ENCODE data around the gene ESAM. TPM values are rescaled to one million over a fixed set of nuclear protein-coding genes. Genes with fewer than 3 reads are reported as not detected.

Gene ESAM
- polyA plus RNA-seq, 1 donor from 2014 or later, result 0.77 TPM

DNA sequence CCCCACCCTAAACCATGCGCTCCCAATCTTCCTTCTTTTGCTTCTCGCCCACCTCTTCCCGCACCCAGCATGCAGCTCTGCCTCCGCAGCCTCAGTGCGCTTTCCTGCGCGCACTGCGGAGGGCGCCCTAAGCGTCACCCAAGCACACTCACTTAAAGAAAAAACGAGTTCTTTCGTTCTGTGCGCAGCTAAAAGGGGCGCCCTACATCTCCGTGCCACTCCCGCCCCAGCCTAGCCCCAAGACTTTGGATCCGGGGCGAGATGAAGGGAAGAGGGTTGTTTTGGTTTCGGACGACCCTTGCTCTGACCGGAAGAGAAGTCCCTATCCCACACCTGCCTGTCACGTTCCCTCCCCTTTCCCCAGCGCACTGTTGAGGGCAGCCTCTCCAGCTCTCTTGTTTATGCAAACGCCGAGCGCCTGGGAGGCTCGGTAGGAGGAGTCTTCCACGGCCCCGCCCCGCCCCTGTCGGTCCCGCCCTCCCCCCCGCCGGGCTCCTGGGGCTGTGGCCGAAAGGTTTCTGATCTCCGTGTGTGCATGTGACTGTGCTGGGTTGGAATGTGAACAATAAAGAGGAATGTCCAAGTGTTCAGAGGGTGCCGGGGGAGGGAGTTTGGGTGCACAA, 15.4 kb downstream of the ESAM start:
- Histone ChIP-seq H4K20me1 (ENCODE audit: insufficient read depth) (no peaks in the 10 kb centered on the region), H3K9me3 (ENCODE audit: low read length) (no peaks in the 10 kb centered on the region), H3K4me2 (ENCODE audit: low read length) (no peak overlapping the region), H3K9me2 (ENCODE audit: insufficient read depth, low read length) (no peaks in the 10 kb centered on the region), H3K36me3 (ENCODE audit: insufficient read depth, low read length) (no peaks in the 10 kb centered on the region), H3F3A (ENCODE audit: insufficient read depth, low read length, poor library complexity, severe bottlenecking) (no peaks in the 10 kb centered on the region), H3K79me2 (replicated peaks; ENCODE audit: insufficient read depth, low read length) (no peaks in the 10 kb centered on the region), H3K4me3 (ENCODE audit: low read length) (peak overlapping the region; percentile 61), H2AFZ (ENCODE audit: low read depth, low read length) (no peak overlapping the region), H3K9ac (ENCODE audit: low read length) (no peak overlapping the region), H3K27ac (ENCODE audit: low read length) (no peak overlapping the region), H3K27me3 (ENCODE audit: insufficient read depth, low read depth, low read length) (peaks cover 100% of the 10 kb centered on the region)
- TF ChIP-seq POLR2AphosphoS5 (IDR thresholded peaks at IDR 0.05), result no peak
- TF ChIP-seq, protein P1, sequence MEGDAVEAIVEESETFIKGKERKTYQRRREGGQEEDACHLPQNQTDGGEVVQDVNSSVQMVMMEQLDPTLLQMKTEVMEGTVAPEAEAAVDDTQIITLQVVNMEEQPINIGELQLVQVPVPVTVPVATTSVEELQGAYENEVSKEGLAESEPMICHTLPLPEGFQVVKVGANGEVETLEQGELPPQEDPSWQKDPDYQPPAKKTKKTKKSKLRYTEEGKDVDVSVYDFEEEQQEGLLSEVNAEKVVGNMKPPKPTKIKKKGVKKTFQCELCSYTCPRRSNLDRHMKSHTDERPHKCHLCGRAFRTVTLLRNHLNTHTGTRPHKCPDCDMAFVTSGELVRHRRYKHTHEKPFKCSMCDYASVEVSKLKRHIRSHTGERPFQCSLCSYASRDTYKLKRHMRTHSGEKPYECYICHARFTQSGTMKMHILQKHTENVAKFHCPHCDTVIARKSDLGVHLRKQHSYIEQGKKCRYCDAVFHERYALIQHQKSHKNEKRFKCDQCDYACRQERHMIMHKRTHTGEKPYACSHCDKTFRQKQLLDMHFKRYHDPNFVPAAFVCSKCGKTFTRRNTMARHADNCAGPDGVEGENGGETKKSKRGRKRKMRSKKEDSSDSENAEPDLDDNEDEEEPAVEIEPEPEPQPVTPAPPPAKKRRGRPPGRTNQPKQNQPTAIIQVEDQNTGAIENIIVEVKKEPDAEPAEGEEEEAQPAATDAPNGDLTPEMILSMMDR (IDR thresholded peaks at IDR 0.05; ENCODE audit: poor library complexity, severe bottlenecking), result peak; percentile 65

DNA sequence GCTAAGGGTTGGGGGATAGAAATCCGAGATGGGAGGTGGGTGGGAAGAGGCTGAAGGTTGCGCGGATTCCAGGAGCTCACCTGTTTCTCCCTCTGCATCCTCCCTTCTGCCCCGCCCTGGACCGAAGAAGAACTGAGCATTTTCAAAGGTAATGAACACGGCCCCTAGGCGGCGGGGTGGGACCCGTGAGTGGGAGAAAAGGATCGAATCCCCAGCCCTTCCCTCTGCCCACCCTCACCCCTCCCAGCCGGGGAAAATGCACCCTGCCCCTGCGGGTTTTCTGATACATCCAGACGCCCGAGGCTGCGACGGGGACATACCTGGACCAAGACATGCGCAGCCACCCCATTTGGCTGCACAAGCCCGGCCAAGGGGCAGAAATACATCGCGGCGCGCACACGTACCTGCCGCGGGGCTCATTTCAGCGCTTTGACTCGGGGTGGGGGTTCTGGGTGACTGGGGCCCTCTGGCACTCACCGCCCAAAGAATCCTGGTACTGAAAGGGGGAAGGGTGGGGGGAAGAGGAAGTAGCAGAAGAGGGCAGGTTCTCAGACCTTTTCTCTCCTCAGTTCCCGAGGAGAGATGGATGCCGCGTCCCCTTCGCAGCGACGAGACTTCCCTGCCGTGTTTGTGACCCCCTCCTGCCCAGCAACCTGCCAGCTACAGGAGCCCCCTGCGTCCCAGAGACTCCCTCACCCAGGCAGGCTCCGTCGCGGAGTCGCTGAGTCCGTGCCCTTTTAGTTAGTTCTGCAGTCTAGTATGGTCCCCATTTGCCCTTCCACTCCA, 16.1 kb downstream of the ESAM start:
- no peaks in the 10 kb centered on the region for H3K9me2 ChIP-seq (ENCODE audit: insufficient read depth, low read length)
- H4K20me1 ChIP-seq (ENCODE audit: insufficient read depth), result no peaks in the 10 kb centered on the region
- H3K4me2 ChIP-seq (ENCODE audit: low read length), result no peak overlapping the region
- H3K9ac ChIP-seq (ENCODE audit: low read length), result peak overlapping the region; percentile 24
- peak overlapping the region; percentile 61 for H3K4me3 ChIP-seq (ENCODE audit: low read length)
- H3K79me2 ChIP-seq (replicated peaks; ENCODE audit: insufficient read depth, low read length), result no peaks in the 10 kb centered on the region
- TF ChIP-seq, protein P1 (IDR thresholded peaks at IDR 0.05; ENCODE audit: poor library complexity, severe bottlenecking), result peak; percentile 25
- TF ChIP-seq SMC3 (conservative IDR thresholded peaks at IDR 0.05; ENCODE audit: poor library complexity), result no peak
- no peak for TF ChIP-seq TAF1 (IDR thresholded peaks at IDR 0.05; ENCODE audit: low read depth)
- TF ChIP-seq EP300 (conservative IDR thresholded peaks at IDR 0.05; ENCODE audit: poor library complexity, severe bottlenecking), result no peak
- TF ChIP-seq EZH2 (IDR thresholded peaks at IDR 0.05; ENCODE audit: borderline replicate concordance, insufficient read depth, low read length, poor library complexity, severe bottlenecking), result peak; percentile 44
- TF ChIP-seq MXI1 (conservative IDR thresholded peaks at IDR 0.05; ENCODE audit: poor library complexity, severe bottlenecking), result no peak
- TF ChIP-seq POLR2AphosphoS5 (IDR thresholded peaks at IDR 0.05), result no peak
- TF ChIP-seq RAD21 (conservative IDR thresholded peaks at IDR 0.05), result no peak
- H2AFZ ChIP-seq (ENCODE audit: low read depth, low read length), result no peak overlapping the region
- no peaks in the 10 kb centered on the region for H3F3A ChIP-seq (ENCODE audit: insufficient read depth, low read length, poor library complexity, severe bottlenecking)
- H3K27ac ChIP-seq (ENCODE audit: low read length), result no peak overlapping the region
- H3K36me3 ChIP-seq (ENCODE audit: insufficient read depth, low read length), result no peaks in the 10 kb centered on the region
- no peaks in the 10 kb centered on the region for H3K9me3 ChIP-seq (ENCODE audit: low read length)
- H3K27me3 ChIP-seq (ENCODE audit: insufficient read depth, low read depth, low read length), result peaks cover 100% of the 10 kb centered on the region
